Subcutaneous abdominal adipose tissue (tissue), 5 donors: ENCODE measurements around the gene ARHGEF2.

Experiments used
- H3K27ac ChIP-seq: one replicate; pipeline ENCODE4 v1.7.0; 2013; ENCODE audit warnings: low read depth, mild to moderate bottlenecking, inconsistent platforms, low read length, moderate library complexity
- H3K27me3 ChIP-seq, 5 donors: one replicate each; pipeline ENCODE4 v1.7.0; 2013; ENCODE audit warnings: low read length in 5 of 5, inconsistent platforms in 1 of 5; ENCODE audit not compliant: control insufficient read depth in 5 of 5, insufficient read depth in 4 of 5
- H3K36me3 ChIP-seq, 5 donors: one replicate each; pipeline ENCODE4 v1.7.0; 2013; ENCODE audit warnings: low read length in 5 of 5; ENCODE audit not compliant: control insufficient read depth in 5 of 5, insufficient read depth in 5 of 5
- H3K4me1 ChIP-seq, 5 donors: one replicate each; pipeline ENCODE4 v1.7.0; 2013; ENCODE audit warnings: low read length in 5 of 5, mild to moderate bottlenecking in 3 of 5, moderate library complexity in 1 of 5; ENCODE audit not compliant: control insufficient read depth in 5 of 5, insufficient read depth in 5 of 5
- H3K4me3 ChIP-seq, 5 donors: one replicate each; pipeline ENCODE4 v1.7.0; 2013; ENCODE audit warnings: low read length in 5 of 5, low read depth in 1 of 5
- H3K9ac ChIP-seq, 5 donors: one replicate each; pipeline ENCODE4 v1.7.0; 2013; ENCODE audit warnings: low read length in 5 of 5, mild to moderate bottlenecking in 4 of 5, moderate library complexity in 3 of 5
- H3K9me3 ChIP-seq, 5 donors: one replicate each; pipeline ENCODE4 v1.7.0; 2013; ENCODE audit warnings: low read length in 5 of 5; ENCODE audit not compliant: control insufficient read depth in 5 of 5
- donor health status: healthy.
- donor health status: healthy.
- donor health status: healthy.
- donor health status: healthy.
- donor health status: healthy.

ARHGEF2 gene

GRCh38 chr1:156012051-156012817 lies 33.9 kb upstream of the ARHGEF2 start:
- no peak overlapping the region for H3K9ac ChIP-seq
- H3K27me3 ChIP-seq: no peaks in the 10 kb centered on the region
- H3K4me3 ChIP-seq: no peak overlapping the region
- no peaks in the 10 kb centered on the region for H3K9me3 ChIP-seq
- no peak overlapping the region for H3K27ac ChIP-seq
- H3K36me3 ChIP-seq: peaks cover 24 to 74% (median 62%) of the 10 kb centered on the region in 5 donors
- H3K4me1 ChIP-seq: no peaks in the 10 kb centered on the region

DNA sequence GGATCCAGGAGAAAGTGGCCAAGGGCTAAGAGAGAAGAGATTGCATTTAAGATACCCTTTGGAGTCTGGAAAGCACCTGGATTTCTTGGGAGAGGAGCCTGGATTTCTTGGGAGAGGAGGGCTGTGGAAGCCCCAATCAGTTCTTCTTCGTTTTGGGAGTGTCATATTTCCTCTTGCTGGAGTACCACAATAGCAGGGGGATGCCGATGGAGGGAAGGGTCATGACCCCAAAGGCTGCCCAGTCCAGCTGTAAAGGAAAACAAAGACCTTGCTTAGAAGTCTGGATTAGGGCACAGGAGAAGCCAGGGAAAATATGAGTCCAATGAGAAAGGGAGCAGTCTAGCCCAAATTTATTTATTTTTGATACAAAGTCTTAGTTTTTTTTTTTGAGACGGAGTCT lies 31.1 kb upstream of the ARHGEF2 start:
- H3K27ac ChIP-seq: no peak overlapping the region
- H3K9ac ChIP-seq: no peak overlapping the region
- H3K4me3 ChIP-seq: no peak overlapping the region
- no peaks in the 10 kb centered on the region for H3K27me3 ChIP-seq
- peaks cover 24 to 65% (median 56%) of the 10 kb centered on the region in 5 donors for H3K36me3 ChIP-seq
- no peaks in the 10 kb centered on the region for H3K4me1 ChIP-seq
- H3K9me3 ChIP-seq: no peaks in the 10 kb centered on the region

- Histone ChIP-seq H3K27ac (no peak overlapping the region), H3K4me1 (peaks cover 0 to 7% (median 2%) of the 10 kb centered on the region in 5 donors), H3K9ac (no peak overlapping the region), H3K27me3 (peaks cover 0 to 4% (median 0%) of the 10 kb centered on the region in 5 donors), H3K4me3 (no peak overlapping the region), H3K9me3 (no peaks in the 10 kb centered on the region), H3K36me3 (peaks cover 7 to 41% (median 37%) of the 10 kb centered on the region in 5 donors)
Measured at GRCh38 chr1:156006666-156007376, 28.5 kb upstream of the ARHGEF2 start.

DNA sequence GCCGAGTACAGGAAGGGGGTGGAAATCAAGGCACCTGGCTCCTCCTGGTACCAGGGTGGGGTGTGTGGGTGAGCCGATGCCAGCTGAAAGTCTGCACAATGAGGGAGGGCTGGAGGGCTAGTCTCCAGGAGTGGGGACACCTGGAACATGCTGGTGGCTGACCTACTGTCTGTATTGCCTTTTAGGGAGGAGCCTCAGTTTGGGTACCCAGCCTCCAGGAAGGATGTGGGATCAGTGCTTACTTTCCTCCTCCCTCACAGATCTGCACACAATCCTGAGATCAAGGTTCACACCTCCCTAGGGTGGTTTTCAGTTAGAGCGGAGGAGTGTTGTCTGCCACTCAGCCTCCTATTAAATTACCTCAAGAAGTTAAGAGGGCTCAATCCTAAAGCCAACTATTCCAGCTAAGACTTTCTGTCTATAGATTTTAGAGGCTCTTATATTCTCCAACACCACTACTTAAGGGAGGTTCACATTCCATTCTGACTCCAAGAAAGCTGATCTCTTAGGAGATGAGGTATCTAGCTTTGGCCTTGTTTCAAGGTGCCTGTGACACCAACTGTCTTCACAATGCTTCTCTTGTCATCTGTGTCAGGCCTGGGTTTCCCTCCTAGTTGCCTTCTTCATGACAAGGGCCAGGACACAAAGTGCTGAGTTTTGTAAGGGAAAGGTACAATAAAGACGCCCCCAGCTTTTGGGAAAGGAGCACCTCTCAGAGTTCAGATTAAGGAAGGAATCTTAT lies 26.7 kb upstream of the ARHGEF2 start:
- H3K4me3 ChIP-seq: no peak overlapping the region
- peaks cover 0 to 4% (median 0%) of the 10 kb centered on the region in 5 donors for H3K27me3 ChIP-seq
- no peak overlapping the region for H3K9ac ChIP-seq
- H3K9me3 ChIP-seq: no peaks in the 10 kb centered on the region
- H3K36me3 ChIP-seq: peaks cover 0 to 23% (median 19%) of the 10 kb centered on the region in 5 donors
- peaks cover 1 to 16% (median 12%) of the 10 kb centered on the region in 5 donors for H3K4me1 ChIP-seq
- H3K27ac ChIP-seq: no peak overlapping the region

GRCh38 chr1:156003923-156004188 lies 25.5 kb upstream of the ARHGEF2 start:
- Histone ChIP-seq H3K4me3 (no peak overlapping the region), H3K27ac (no peak overlapping the region), H3K27me3 (peaks cover 0 to 4% (median 0%) of the 10 kb centered on the region in 5 donors), H3K4me1 (peaks cover 1 to 16% (median 12%) of the 10 kb centered on the region in 5 donors), H3K9ac (no peak overlapping the region), H3K36me3 (peaks cover 0 to 13% (median 11%) of the 10 kb centered on the region in 5 donors), H3K9me3 (no peaks in the 10 kb centered on the region)

DNA sequence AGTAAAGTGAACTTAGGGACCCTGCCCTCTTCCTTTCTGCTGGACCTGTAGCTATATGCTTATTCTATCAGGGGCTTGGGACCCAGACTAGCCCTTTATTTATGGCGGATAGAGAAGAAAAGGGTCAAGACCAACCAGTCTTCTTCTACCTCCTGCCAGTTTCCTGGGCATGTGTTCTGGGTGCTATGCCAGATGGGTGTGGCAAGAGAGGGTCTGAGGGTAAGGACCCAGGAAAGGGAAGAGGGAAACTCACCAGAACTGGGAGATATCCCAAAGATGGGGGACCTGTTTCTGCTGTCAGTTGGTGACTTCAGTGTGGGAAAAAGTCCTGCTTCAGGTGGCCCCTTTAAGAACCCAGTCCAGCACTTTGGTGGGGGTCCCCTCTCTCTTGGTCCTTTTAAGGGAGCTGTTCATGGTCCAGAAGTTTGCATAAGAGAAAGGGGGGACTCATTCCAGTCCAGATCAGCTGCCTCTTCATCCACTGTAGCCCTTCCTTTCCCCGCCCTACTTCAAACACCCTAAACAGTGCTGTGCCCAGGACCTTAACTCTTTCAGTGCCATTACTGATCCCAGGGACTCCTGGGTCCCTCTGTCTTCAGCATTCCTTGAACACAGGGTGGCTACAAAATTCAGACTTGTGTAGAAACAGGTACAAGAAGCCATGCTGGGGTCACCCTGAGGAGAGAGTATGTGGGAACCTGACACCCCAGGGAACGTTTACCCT lies 24.0 kb upstream of the ARHGEF2 start:
- peaks cover 0 to 6% (median 5%) of the 10 kb centered on the region in 5 donors for H3K36me3 ChIP-seq
- H3K9ac ChIP-seq: no peak overlapping the region
- H3K4me1 ChIP-seq: peaks cover 1 to 16% (median 12%) of the 10 kb centered on the region in 5 donors
- H3K9me3 ChIP-seq: no peaks in the 10 kb centered on the region
- H3K4me3 ChIP-seq: no peak overlapping the region
- peaks cover 0 to 4% (median 0%) of the 10 kb centered on the region in 5 donors for H3K27me3 ChIP-seq
- H3K27ac ChIP-seq: no peak overlapping the region

DNA sequence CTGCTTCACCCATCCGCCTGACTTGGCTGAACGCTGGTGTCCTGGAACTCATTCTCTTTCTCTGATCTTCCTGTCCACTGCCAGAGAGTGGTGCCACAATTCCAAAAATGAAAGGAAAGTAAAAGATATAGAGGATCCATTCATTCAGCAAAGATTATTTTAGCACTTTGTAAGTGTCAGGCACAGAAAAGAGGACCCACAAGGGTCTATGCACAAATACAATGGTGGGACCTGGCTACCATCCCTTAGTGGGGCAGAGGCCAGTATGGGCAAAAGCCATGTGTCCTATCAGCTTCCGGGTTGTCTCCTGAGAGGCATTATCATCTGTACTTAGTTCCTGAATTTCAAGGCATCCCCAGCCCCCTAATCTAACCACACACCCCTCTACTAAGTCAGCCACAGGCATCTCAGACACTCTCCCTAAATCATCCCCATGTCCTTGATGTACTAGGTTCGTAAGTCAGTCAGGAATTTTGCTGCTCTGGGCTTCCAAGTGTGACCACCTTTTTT lies 23.4 kb upstream of the ARHGEF2 start:
- Histone ChIP-seq H3K36me3 (peaks cover 0 to 2% (median 1%) of the 10 kb centered on the region in 5 donors), H3K9me3 (no peaks in the 10 kb centered on the region), H3K4me1 (peaks cover 1 to 16% (median 12%) of the 10 kb centered on the region in 5 donors), H3K27ac (no peak overlapping the region), H3K27me3 (peaks cover 0 to 4% (median 0%) of the 10 kb centered on the region in 5 donors), H3K9ac (peak overlapping the region in 2 of 5 donors; percentile 0 to 20), H3K4me3 (peak overlapping the region in 2 of 5 donors; percentile 3 to 16)

DNA sequence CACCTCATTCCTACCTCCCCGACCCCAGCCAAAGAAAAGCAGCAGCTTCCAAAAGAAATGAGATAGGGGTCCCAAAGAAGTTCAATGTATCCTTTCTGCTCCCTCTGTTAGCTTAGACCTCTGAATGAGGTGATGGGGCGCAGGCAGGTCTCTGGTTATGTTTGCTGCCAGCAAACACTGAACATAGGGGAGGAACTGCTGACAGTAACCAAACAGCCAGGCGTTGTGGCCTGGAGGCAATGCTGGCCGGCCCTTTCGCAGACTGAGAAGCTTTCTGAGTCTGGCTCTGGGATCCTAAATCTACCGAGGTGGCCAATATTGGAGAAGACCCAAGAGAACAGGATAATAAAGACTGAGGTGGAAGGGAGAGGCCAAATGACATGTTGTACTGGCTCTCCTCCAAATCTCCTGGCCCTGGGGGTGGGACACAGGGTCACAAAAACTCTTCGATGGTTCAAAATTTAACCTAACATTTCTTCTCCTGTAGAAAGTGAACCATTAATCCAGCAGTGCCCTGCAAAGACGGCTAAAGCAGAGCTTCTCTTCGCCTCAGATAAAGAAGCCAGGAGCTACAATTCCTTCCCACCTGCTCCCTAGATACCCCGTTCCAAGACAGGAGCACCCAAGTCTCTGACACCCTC lies 22.8 kb upstream of the ARHGEF2 start:
- H3K4me1 ChIP-seq: peaks cover 1 to 16% (median 12%) of the 10 kb centered on the region in 5 donors
- peak overlapping the region in 1 of 5 donors; percentile 16 for H3K4me3 ChIP-seq
- no peaks in the 10 kb centered on the region for H3K36me3 ChIP-seq
- no peaks in the 10 kb centered on the region for H3K9me3 ChIP-seq
- peak overlapping the region in 2 of 5 donors; percentile 0 to 20 for H3K9ac ChIP-seq
- H3K27ac ChIP-seq: no peak overlapping the region
- peaks cover 0 to 4% (median 0%) of the 10 kb centered on the region in 5 donors for H3K27me3 ChIP-seq

- H3K36me3 ChIP-seq: no peaks in the 10 kb centered on the region
- H3K4me1 ChIP-seq: peaks cover 1 to 16% (median 12%) of the 10 kb centered on the region in 5 donors
- H3K27me3 ChIP-seq: peaks cover 0 to 4% (median 0%) of the 10 kb centered on the region in 5 donors
- H3K9ac ChIP-seq: no peak overlapping the region
- no peak overlapping the region for H3K4me3 ChIP-seq
- no peaks in the 10 kb centered on the region for H3K9me3 ChIP-seq
- no peak overlapping the region for H3K27ac ChIP-seq
Measured at GRCh38 chr1:155999964-156000363, 21.6 kb upstream of the ARHGEF2 start.
